ENCODE data around the gene SCUBE1.

DNA sequence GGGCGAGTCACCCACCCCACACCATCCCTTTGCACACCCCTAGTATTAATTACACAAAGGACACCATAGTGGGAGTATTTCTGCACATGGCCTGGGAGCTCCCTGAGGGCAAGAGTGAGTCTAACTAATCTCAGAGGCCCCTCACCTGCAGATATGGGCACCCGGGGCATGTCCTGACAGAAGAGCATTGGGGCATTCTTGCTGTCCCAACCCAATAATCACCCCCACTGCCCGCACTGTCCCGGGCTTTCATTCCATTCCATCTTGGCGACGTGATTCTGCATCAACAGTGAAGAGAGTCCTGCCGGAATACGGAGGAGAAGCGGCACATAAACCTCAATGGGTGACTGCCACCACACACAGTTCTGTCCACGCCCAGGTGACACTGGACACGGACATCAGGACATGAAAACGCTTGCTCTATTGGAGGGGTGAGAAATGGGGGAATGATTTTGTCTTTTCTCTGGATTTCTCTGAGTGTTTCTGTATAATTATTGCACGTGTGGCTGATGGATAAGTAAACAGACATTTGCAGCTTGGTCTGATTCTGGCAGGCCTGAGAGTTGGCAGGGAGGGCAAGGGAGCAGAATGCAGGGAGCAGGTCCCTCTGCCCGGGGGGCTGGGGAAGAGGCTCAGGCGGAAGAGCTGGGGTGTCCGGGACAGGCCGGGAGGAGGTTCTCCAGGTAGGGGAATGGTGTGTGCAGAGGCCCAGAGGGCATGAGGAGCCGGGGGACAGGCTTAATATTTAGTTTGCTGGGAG is 38.2 kb downstream of the SCUBE1 start:
- TF ChIP-seq, protein P1, sequence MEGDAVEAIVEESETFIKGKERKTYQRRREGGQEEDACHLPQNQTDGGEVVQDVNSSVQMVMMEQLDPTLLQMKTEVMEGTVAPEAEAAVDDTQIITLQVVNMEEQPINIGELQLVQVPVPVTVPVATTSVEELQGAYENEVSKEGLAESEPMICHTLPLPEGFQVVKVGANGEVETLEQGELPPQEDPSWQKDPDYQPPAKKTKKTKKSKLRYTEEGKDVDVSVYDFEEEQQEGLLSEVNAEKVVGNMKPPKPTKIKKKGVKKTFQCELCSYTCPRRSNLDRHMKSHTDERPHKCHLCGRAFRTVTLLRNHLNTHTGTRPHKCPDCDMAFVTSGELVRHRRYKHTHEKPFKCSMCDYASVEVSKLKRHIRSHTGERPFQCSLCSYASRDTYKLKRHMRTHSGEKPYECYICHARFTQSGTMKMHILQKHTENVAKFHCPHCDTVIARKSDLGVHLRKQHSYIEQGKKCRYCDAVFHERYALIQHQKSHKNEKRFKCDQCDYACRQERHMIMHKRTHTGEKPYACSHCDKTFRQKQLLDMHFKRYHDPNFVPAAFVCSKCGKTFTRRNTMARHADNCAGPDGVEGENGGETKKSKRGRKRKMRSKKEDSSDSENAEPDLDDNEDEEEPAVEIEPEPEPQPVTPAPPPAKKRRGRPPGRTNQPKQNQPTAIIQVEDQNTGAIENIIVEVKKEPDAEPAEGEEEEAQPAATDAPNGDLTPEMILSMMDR (IDR thresholded peaks at IDR 0.05) = no peak
- TF ChIP-seq POLR2A (IDR thresholded peaks at IDR 0.05) = no peak
